Erythroblast (primary cell): Measurements from ENCODE around the gene TIGD6.

Source experiments
- GATA1 ChIP-seq: IDR thresholded peaks from 2 replicates; pipeline ENCODE4 v1.6.1; 2011; ENCODE audit warnings: low read depth, mild to moderate bottlenecking, control low read depth, low read length, moderate library complexity
- POLR2A ChIP-seq: IDR thresholded peaks from 2 replicates; pipeline ENCODE4 v1.6.1; 2011; ENCODE audit warnings: mild to moderate bottlenecking, low read length

DNA sequence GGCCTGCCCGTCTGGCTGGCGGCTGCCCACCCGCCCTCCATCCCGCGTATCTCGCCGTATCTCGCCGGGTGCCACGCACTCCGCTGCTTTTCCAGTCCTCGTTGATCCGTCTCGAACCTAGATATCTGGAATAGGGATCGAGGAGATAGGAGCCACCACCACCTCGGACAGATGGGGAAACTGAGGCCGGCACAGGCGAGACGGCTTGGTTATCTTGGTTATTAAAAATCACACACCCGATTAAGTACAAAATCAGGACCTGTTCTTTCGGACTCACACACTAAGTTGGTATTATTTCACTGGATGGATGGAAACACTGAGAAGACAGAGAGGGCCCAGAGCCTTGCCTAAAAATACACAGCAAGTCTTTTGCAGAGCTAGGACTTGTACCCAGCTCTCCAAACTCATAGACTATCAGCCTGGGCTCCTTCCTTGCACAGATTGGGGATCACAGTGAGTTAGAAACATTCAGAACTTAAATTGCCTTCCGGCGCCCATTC, 39.2 kb downstream of the TIGD6 start:
- TF ChIP-seq POLR2A: no peak
- TF ChIP-seq GATA1: no peak
